Uterus (tissue), 4 donors: ENCODE results near the gene HMGN1. TPM values are rescaled to one million over a fixed set of nuclear protein-coding genes. Genes with fewer than 3 reads are reported as not detected.
A peak's percentile ranks its signal among the peaks of the same experiment; 100 is the strongest.

Source experiments
- DNase-seq, 2 donors: peaks; one replicate each; pipeline ENCODE4 v3.0.0-alpha.2; 2019 to 2020
- H3K27ac ChIP-seq, 2 donors: fragments of 200-600 bp; sonication (generic); 1 replicate in 1 of 2; 2 replicates in 1 of 2; pipeline ENCODE4 v1.5.1; 2016 to 2018
- H3K27me3 ChIP-seq, 2 donors: fragments of 200-600 bp; sonication (generic); one replicate each; pipeline ENCODE4 v1.5.1; 2018 to 2019; ENCODE audit warnings: control low read depth in 1 of 2
- H3K36me3 ChIP-seq, 2 donors: fragments of 200-600 bp; sonication (generic); one replicate each; pipeline ENCODE4 v1.5.1; 2019; ENCODE audit warnings: control low read depth in 1 of 2
- H3K4me1 ChIP-seq, 2 donors: fragments of 200-600 bp; sonication (generic); one replicate each; pipeline ENCODE4 v1.5.1; 2018 to 2019; ENCODE audit warnings: control low read depth in 1 of 2
- H3K4me3 ChIP-seq, 2 donors: fragments of 200-600 bp; sonication (generic); 1 replicate in 1 of 2; 2 replicates in 1 of 2; pipeline ENCODE4 v1.5.1; 2018 to 2019; ENCODE audit warnings: mild to moderate bottlenecking in 1 of 2
- H3K9me3 ChIP-seq, 2 donors: fragments of 200-600 bp; sonication (generic); one replicate each; pipeline ENCODE4 v1.5.1; 2019; ENCODE audit warnings: control low read depth in 1 of 2
- POLR2A ChIP-seq, 2 donors: fragments of 450-650 bp; IDR thresholded peaks; one replicate each; pipeline ENCODE4 v1.6.1; 2016; ENCODE audit warnings: antibody characterized with exemption in 2 of 2, mild to moderate bottlenecking in 1 of 2, moderate library complexity in 1 of 2
- intact Hi-C: fragments of 100-400 bp; cut with DNase I; formaldehyde crosslinking; loops from one replicate; pipeline ENCODE4 v1.15.1; 2023; ENCODE audit warnings: low total_unique reads
- total RNA-seq, 4 donors: library from RNA; depleted of rRNA in 3 of 4; stranded (reverse); fragments of >200 nt in 3 of 4; gene quantifications; one replicate each; pipeline versions ENCODE4 v1.1.0 to v1.2.4, GENCODE V29; 2014 to 2023
- TF ChIP-seq, protein P1 (sequence below), 4 experiments: fragments of 200-600 bp in 2 of 4; fragments of 450-650 bp in 2 of 4; sonication (generic) in 2 of 4; IDR thresholded peaks; one replicate each; pipeline ENCODE4 v1.5.1; 2016 to 2019; ENCODE audit warnings: antibody characterized with exemption in 4 of 4, mild to moderate bottlenecking in 2 of 4, moderate library complexity in 1 of 4
- donor health status: DM: yes; HTN: yes; CAD: no.

HMGN1 gene
- total RNA-seq, 4 donors from 2014 or later, result 87.9 to 222 (median 102) TPM

DNA sequence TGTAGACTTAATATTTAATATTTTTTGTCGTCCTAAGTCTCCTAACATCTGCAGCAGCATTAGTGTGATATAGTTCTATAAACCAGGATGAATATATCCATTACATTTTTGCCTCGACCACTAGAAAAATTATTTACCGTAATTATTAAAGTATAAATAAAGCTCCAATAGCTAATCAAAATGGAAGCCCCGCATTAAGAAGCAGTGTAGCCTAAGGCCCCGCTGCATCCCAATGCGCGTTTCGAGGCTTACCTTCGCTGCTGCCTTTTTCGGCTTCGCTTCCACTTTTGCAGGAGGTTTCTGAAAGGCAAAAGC, 891 bp downstream of the HMGN1 start:
- peak overlapping the region; percentile 94 to 99 for H3K27ac ChIP-seq
- H3K36me3 ChIP-seq, result no peaks in the 10 kb centered on the region
- no peaks in the 10 kb centered on the region for H3K9me3 ChIP-seq
- TF ChIP-seq, protein P1, sequence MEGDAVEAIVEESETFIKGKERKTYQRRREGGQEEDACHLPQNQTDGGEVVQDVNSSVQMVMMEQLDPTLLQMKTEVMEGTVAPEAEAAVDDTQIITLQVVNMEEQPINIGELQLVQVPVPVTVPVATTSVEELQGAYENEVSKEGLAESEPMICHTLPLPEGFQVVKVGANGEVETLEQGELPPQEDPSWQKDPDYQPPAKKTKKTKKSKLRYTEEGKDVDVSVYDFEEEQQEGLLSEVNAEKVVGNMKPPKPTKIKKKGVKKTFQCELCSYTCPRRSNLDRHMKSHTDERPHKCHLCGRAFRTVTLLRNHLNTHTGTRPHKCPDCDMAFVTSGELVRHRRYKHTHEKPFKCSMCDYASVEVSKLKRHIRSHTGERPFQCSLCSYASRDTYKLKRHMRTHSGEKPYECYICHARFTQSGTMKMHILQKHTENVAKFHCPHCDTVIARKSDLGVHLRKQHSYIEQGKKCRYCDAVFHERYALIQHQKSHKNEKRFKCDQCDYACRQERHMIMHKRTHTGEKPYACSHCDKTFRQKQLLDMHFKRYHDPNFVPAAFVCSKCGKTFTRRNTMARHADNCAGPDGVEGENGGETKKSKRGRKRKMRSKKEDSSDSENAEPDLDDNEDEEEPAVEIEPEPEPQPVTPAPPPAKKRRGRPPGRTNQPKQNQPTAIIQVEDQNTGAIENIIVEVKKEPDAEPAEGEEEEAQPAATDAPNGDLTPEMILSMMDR (IDR thresholded peaks at IDR 0.05), result no peak
- no peak for TF ChIP-seq POLR2A (IDR thresholded peaks at IDR 0.05)
- peak overlapping the region; percentile 54 to 88 for H3K4me3 ChIP-seq
- no peak for DNase-seq
- H3K4me1 ChIP-seq, result peaks cover 0 to 13% of the 10 kb centered on the region in 2 donors
- no peaks in the 10 kb centered on the region for H3K27me3 ChIP-seq
- intact Hi-C loops, result no loop called here

DNA sequence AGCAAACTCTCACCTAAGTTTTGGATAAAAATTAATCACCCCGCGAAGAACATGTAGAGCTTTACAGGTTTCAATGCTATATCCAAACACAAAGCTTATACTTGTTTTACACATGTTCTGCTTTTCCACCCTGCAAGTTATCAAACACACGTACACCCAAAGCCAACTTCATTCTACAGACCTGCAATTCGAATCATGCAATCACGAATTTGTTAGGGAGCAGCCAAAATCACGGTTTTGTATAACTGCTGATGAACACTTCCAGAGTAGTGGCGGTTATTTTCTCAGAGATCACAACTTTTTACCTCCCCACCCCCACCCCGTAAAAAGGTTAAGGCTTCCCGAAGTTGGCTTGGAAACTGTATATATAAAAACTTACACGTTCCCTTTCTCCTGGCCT, 1.4 kb downstream of the HMGN1 start:
- Histone ChIP-seq H3K4me1 (peaks cover 0 to 13% of the 10 kb centered on the region in 2 donors), H3K36me3 (no peaks in the 10 kb centered on the region), H3K27ac (peak overlapping the region; percentile 94 to 99), H3K9me3 (no peaks in the 10 kb centered on the region), H3K27me3 (no peaks in the 10 kb centered on the region), H3K4me3 (peak overlapping the region in 1 of 2 donors; percentile 88)
- no peak for DNase-seq
- intact Hi-C loops, result no loop called here
- no peak for TF ChIP-seq POLR2A (IDR thresholded peaks at IDR 0.05)

- no peak for DNase-seq
- intact Hi-C loops, result no loop called here
- Histone ChIP-seq H3K4me1 (peaks cover 0 to 13% of the 10 kb centered on the region in 2 donors), H3K36me3 (no peaks in the 10 kb centered on the region), H3K27me3 (no peaks in the 10 kb centered on the region), H3K9me3 (no peaks in the 10 kb centered on the region), H3K27ac (no peak overlapping the region), H3K4me3 (peak overlapping the region in 1 of 2 donors; percentile 88)
- TF ChIP-seq POLR2A (IDR thresholded peaks at IDR 0.05), result no peak
- TF ChIP-seq, protein P1 (IDR thresholded peaks at IDR 0.05), result no peak
Measured at GRCh38 chr21:39346671-39347331, 2.1 kb downstream of the HMGN1 start.

- Histone ChIP-seq H3K9me3 (no peaks in the 10 kb centered on the region), H3K27ac (no peak overlapping the region), H3K36me3 (no peaks in the 10 kb centered on the region), H3K4me1 (peaks cover 0 to 13% of the 10 kb centered on the region in 2 donors), H3K27me3 (no peaks in the 10 kb centered on the region), H3K4me3 (no peak overlapping the region)
- intact Hi-C loops, result no loop called here
- no peak for DNase-seq
- no peak for TF ChIP-seq POLR2A (IDR thresholded peaks at IDR 0.05)
- TF ChIP-seq, protein P1 (IDR thresholded peaks at IDR 0.05), result no peak
Measured at GRCh38 chr21:39346206-39346605, 2.7 kb downstream of the HMGN1 start.

DNA sequence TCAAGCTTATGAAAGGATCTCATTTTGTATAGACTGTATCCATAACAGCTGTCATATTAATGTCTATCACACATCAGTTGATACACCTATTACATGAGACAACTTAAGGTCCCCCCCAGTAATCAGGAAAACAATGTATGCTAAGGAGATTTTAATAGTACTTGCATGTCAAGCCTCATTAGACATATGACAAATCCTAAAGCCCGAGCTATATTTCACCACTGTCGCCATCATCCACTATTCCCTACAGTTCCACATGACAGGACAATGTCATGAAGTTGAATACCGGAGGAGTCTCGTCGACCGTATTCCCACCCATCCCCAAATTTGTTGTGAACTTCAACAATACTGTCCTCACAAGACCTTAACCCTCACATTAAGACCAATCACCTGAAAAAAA, 3.4 kb downstream of the HMGN1 start:
- H3K4me1 ChIP-seq, result peaks cover 0 to 13% of the 10 kb centered on the region in 2 donors
- H3K27me3 ChIP-seq, result no peaks in the 10 kb centered on the region
- H3K9me3 ChIP-seq, result no peaks in the 10 kb centered on the region
- intact Hi-C loops, result no loop called here
- DNase-seq, result no peak
- H3K4me3 ChIP-seq, result no peak overlapping the region
- no peaks in the 10 kb centered on the region for H3K36me3 ChIP-seq
- H3K27ac ChIP-seq, result no peak overlapping the region
- no peak for TF ChIP-seq POLR2A (IDR thresholded peaks at IDR 0.05)
- TF ChIP-seq, protein P1 (IDR thresholded peaks at IDR 0.05), result no peak
